HCT116 (cell line): Measurements from ENCODE around the gene NDUFC2. TPM values are rescaled to one million over a fixed set of nuclear protein-coding genes. Genes with fewer than 3 reads are reported as not detected.
A peak's percentile ranks its signal among the peaks of the same experiment; 100 is the strongest.

ENCODE experiments used
- ATAC-seq: fragments of 200-7000 bp; cut with Tn5 transposase; 2 replicates; pipeline ENCODE4 v1.9.1; 2020; ENCODE audit warnings: mild to moderate bottlenecking, moderate library complexity
- BruUV-seq: library from RNA; stranded (reverse); fragments of 400-500 nt; replicated peaks from 2 replicates; lab custom pipeline; 2021; lab: Mats Ljungman, UMichigan
- CTCF ChIA-PET: fragments of 300-600 bp; sonication (Branson Sonifier 250); formaldehyde crosslinking; loops from one replicate; lab custom pipeline; 2021; ENCODE audit warnings: antibody characterized with exemption; lab: Charles Lee
- POLR2A ChIA-PET: fragments of 300-600, 350-600 bp; sonication (Branson Sonifier 250); formaldehyde crosslinking; loops from one replicate; lab custom pipeline; 2021; ENCODE audit warnings: antibody characterized with exemption; lab: Charles Lee
- RAD21 ChIA-PET, 2 experiments: fragments of 300-600 bp; sonication (Branson Sonifier 250); formaldehyde crosslinking; loops; one replicate each; lab custom pipeline; 2023; ENCODE audit warnings: low total read pairs in 2 of 2; ENCODE audit not compliant: uncharacterized antibody in 2 of 2, unreplicated experiment in 2 of 2, low non-redundant PET in 1 of 2; lab: Charles Lee
- DNase-seq: peaks from one replicate; pipeline ENCODE4 v3.0.0-alpha.2; 2010; ENCODE audit warnings: low read depth, low spot score
- H2AFZ ChIP-seq: fragments of 200-600 bp; shearing (Covaris generic), sonication (generic); 2 replicates; pipeline ENCODE4 v1.6.1; 2017; ENCODE audit warnings: low read depth, mixed run types, mixed read lengths, antibody characterized with exemption, low read length; ENCODE audit not compliant: poor library complexity, severe bottlenecking
- H3K27ac ChIP-seq: 2 replicates; pipeline ENCODE4 v1.5.1; 2012; ENCODE audit warnings: low read depth, low read length
- H3K27me3 ChIP-seq: fragments of 200-600 bp; sonication (generic); 2 replicates; pipeline ENCODE4 v1.6.1; 2016; ENCODE audit warnings: mixed run types, low read length, mixed read lengths; ENCODE audit not compliant: insufficient read depth
- H3K36me3 ChIP-seq, 2 experiments: fragments of 200-500 bp in 1 of 2; fragments of 200-600 bp in 1 of 2; sonication (Bioruptor generic) in 1 of 2; sonication (generic) in 1 of 2; 2 replicates each; pipeline versions ENCODE4 v1.5.1 to v1.6.1; 2014 to 2016; ENCODE audit warnings: low read length in 2 of 2, inconsistent platforms in 1 of 2, mixed read lengths in 1 of 2, mixed run types in 1 of 2; ENCODE audit not compliant: insufficient read depth in 2 of 2, control insufficient read depth in 1 of 2
- H3K4me1 ChIP-seq, 2 experiments: fragments of 200-600 bp in 1 of 2; sonication (generic) in 1 of 2; 2 replicates each; pipeline versions ENCODE4 v1.5.1 to v1.6.1; 2012 to 2017; ENCODE audit warnings: low read length in 2 of 2, inconsistent platforms in 1 of 2, mild to moderate bottlenecking in 1 of 2, mixed read lengths in 1 of 2, mixed run types in 1 of 2, moderate library complexity in 1 of 2; ENCODE audit not compliant: insufficient read depth in 2 of 2, control insufficient read depth in 1 of 2
- H3K4me2 ChIP-seq: fragments of 200-600 bp; sonication (generic); 2 replicates; pipeline ENCODE4 v1.6.1; 2017; ENCODE audit warnings: mixed run types, low read length, mixed read lengths
- H3K4me3 ChIP-seq, 2 experiments: fragments of 200-600 bp in 1 of 2; sonication (generic) in 1 of 2; replicated peaks in 1 of 2; 2 replicates each; pipeline ENCODE4 v1.5.1; 2011 to 2016; ENCODE audit warnings: low read length in 2 of 2, control low read depth in 1 of 2, low read depth in 1 of 2, mild to moderate bottlenecking in 1 of 2, mixed read lengths in 1 of 2, mixed run types in 1 of 2
- H3K79me2 ChIP-seq: fragments of 200-600 bp; sonication (generic); 2 replicates; pipeline ENCODE4 v1.6.1; 2017; ENCODE audit warnings: mild to moderate bottlenecking, mixed run types, low read length, moderate library complexity, mixed read lengths; ENCODE audit not compliant: insufficient read depth
- H3K9ac ChIP-seq: fragments of 200-600 bp; sonication (generic); 2 replicates; pipeline ENCODE4 v1.6.1; 2016; ENCODE audit warnings: low read length, mixed read lengths
- H3K9me2 ChIP-seq: fragments of 200-600 bp; sonication (generic), shearing (Covaris generic); 2 replicates; pipeline ENCODE4 v1.6.1; 2017; ENCODE audit warnings: mixed run types, mild to moderate bottlenecking, moderate library complexity; ENCODE audit not compliant: insufficient read depth
- H3K9me3 ChIP-seq, 2 experiments: fragments of 200-500 bp in 1 of 2; fragments of 200-600 bp in 1 of 2; sonication (Bioruptor generic) in 1 of 2; sonication (generic) in 1 of 2; 2 replicates each; pipeline ENCODE4 v1.6.1; 2014 to 2017; ENCODE audit warnings: low read length in 2 of 2, mixed read lengths in 2 of 2, inconsistent platforms in 1 of 2, low read depth in 1 of 2, mild to moderate bottlenecking in 1 of 2, mixed run types in 1 of 2, moderate library complexity in 1 of 2; ENCODE audit not compliant: control insufficient read depth in 1 of 2, insufficient read depth in 1 of 2
- H4K20me1 ChIP-seq: fragments of 200-600 bp; sonication (generic), shearing (Covaris generic); 2 replicates; pipeline ENCODE4 v1.6.1; 2017; ENCODE audit warnings: mixed run types, mild to moderate bottlenecking, moderate library complexity; ENCODE audit not compliant: insufficient read depth
- CBX3 ChIP-seq: IDR thresholded peaks from 2 replicates; pipeline ENCODE4 v1.6.1; 2012; ENCODE audit warnings: low read depth
- EGR1 ChIP-seq: IDR thresholded peaks from 2 replicates; pipeline ENCODE4 v1.6.1; 2012; ENCODE audit warnings: low read depth
- ELF1 ChIP-seq: IDR thresholded peaks from 2 replicates; pipeline ENCODE4 v1.6.1; 2012; ENCODE audit warnings: low read depth, borderline replicate concordance
- JUND ChIP-seq: IDR thresholded peaks from 2 replicates; pipeline ENCODE4 v1.6.1; 2012
- POLR2A ChIP-seq: IDR thresholded peaks from 2 replicates; pipeline ENCODE4 v1.7.0; 2011; ENCODE audit warnings: borderline replicate concordance; ENCODE audit not compliant: insufficient read depth, insufficient read length; ENCODE audit errors: extremely low read depth
- SIN3A ChIP-seq: IDR thresholded peaks from 2 replicates; pipeline ENCODE4 v1.6.1; 2012; ENCODE audit warnings: low read depth
- SP1 ChIP-seq: IDR thresholded peaks from 2 replicates; pipeline ENCODE4 v1.6.1; 2012; ENCODE audit warnings: low read depth
- SRF ChIP-seq: IDR thresholded peaks from 2 replicates; pipeline ENCODE4 v1.6.1; 2012; ENCODE audit warnings: low read depth
- TCF7L2 ChIP-seq: IDR thresholded peaks from 2 replicates; pipeline ENCODE4 v1.7.0; 2011; ENCODE audit warnings: borderline replicate concordance, inconsistent platforms; ENCODE audit not compliant: insufficient read depth, insufficient read length; ENCODE audit errors: extremely low read depth
- YY1 ChIP-seq: IDR thresholded peaks from 2 replicates; pipeline ENCODE4 v1.6.1; 2011; ENCODE audit warnings: low read length, low read depth, moderate library complexity, mild to moderate bottlenecking; ENCODE audit not compliant: insufficient replicate concordance; ENCODE audit errors: extremely low read depth
- ZNF274 ChIP-seq: fragments of 200-500 bp; sonication (Bioruptor generic); IDR thresholded peaks from 2 replicates; pipeline ENCODE4 v1.6.1; 2014; ENCODE audit warnings: mild to moderate bottlenecking, low read depth, low read length, inconsistent platforms
- intact Hi-C: fragments of 100-400 bp; cut with micrococcal nuclease; formaldehyde crosslinking; loops from 2 replicates; pipeline ENCODE4 v1.10.0; 2022
- total RNA-seq: library from RNA; stranded (reverse); gene quantifications from one replicate; pipeline ENCODE4 v1.2.1, GENCODE V29; 2021; ENCODE audit not compliant: unreplicated experiment
- TF ChIP-seq, protein P1 (sequence below): IDR thresholded peaks from 2 replicates; pipeline ENCODE4 v1.6.1; 2012
- TF ChIP-seq, protein P2 (sequence below): IDR thresholded peaks from 2 replicates; pipeline ENCODE4 v1.6.1; 2012
- TF ChIP-seq, protein P3 (sequence below), 3 experiments: fragments of 200-600 bp in 1 of 3; sonication (generic) in 1 of 3; IDR thresholded peaks in 2 of 3; conservative IDR thresholded peaks in 1 of 3; 2 replicates each; pipeline ENCODE4 v1.5.1; 2012 to 2017; ENCODE audit warnings: low read depth in 2 of 3, low read length in 2 of 3, antibody characterized with exemption in 1 of 3, borderline replicate concordance in 1 of 3, control low read depth in 1 of 3, mild to moderate bottlenecking in 1 of 3, mixed read lengths in 1 of 3, mixed run types in 1 of 3, moderate library complexity in 1 of 3; ENCODE audit not compliant: insufficient read depth in 1 of 3

NDUFC2 gene
- total RNA-seq, 1 experiment from 2014 or later: 225 TPM

DNA sequence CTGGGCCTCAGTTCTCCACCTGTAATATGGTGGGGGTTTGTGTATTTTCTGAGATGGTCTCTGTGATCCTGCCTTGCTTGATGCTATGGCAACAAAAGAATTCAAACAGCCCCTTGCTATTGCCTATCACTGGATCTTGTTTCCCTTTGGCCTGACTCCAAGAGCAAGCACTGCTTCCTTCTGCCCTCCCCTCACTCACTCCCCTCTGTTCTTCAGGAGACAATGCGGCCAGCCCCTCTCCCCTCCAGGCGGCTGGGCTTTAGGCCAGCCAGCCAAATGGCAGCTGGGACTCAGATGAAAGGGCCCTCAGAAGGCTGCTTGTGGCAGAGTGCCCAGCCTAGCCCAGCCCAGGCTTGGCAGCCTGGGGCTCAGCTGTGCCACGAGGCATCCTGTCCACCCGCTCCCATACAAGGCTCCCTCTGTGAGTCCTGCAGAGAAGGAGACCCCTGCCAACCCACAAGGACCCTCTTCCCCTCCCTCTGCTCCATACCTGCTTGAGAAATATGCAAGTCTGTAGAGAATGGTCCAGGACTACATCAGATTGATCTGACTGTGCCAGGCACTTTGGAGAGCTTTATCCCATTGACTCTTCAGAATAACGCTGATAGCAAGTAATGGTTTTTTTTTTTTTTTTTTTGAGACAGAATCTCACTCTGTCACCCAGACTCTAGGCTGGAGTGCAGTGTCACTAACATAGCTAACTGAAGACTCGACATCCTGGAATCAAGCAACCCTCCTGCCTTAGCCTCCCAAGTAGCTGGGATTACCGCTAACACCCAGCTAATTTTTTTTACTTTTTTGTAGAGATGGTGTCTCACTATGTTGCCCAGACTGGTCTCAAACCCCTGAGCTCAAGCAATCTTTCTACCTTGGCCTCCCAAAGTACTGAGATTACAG is 49.0 kb downstream of the NDUFC2 start:
- peak; percentile 71 for ATAC-seq
- BruUV-seq: no TSS peak
- H3K27me3 ChIP-seq: no peaks in the 10 kb centered on the region
- TF ChIP-seq SIN3A (peak; percentile 39; the same call in 1 of the 2 replicates), POLR2A (no peak), ELF1 (no peak), SP1 (peak; percentile 63), CBX3 (peak; percentile 32), ZNF274 (no peak), TCF7L2 (peak; percentile 97), JUND (peak; percentile 19; the same call in 1 of the 2 replicates), YY1 (no peak), SRF (no peak), EGR1 (no peak)
- TF ChIP-seq, protein P1, sequence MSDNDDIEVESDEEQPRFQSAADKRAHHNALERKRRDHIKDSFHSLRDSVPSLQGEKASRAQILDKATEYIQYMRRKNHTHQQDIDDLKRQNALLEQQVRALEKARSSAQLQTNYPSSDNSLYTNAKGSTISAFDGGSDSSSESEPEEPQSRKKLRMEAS: peak; percentile 75
- TF ChIP-seq, protein P2, sequence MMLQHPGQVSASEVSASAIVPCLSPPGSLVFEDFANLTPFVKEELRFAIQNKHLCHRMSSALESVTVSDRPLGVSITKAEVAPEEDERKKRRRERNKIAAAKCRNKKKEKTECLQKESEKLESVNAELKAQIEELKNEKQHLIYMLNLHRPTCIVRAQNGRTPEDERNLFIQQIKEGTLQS: no peak
- TF ChIP-seq, protein P3, sequence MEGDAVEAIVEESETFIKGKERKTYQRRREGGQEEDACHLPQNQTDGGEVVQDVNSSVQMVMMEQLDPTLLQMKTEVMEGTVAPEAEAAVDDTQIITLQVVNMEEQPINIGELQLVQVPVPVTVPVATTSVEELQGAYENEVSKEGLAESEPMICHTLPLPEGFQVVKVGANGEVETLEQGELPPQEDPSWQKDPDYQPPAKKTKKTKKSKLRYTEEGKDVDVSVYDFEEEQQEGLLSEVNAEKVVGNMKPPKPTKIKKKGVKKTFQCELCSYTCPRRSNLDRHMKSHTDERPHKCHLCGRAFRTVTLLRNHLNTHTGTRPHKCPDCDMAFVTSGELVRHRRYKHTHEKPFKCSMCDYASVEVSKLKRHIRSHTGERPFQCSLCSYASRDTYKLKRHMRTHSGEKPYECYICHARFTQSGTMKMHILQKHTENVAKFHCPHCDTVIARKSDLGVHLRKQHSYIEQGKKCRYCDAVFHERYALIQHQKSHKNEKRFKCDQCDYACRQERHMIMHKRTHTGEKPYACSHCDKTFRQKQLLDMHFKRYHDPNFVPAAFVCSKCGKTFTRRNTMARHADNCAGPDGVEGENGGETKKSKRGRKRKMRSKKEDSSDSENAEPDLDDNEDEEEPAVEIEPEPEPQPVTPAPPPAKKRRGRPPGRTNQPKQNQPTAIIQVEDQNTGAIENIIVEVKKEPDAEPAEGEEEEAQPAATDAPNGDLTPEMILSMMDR (IDR thresholded peaks at IDR 0.05 in 2 of 3, conservative IDR thresholded peaks at IDR 0.05 in 1 of 3; ENCODE audit: borderline replicate concordance in 1 of 3, insufficient read depth in 1 of 3, low read depth in 2 of 3, low read length in 2 of 3): no peak
- TF ChIP-seq, all 23 proteins: peak for 6
- Histone ChIP-seq H3K4me2 (peak overlapping the region; percentile 51), H4K20me1 (no peaks in the 10 kb centered on the region), H3K79me2 (no peaks in the 10 kb centered on the region), H3K9me3 (no peaks in the 10 kb centered on the region), H3K36me3 (no peaks in the 10 kb centered on the region), H2AFZ (no peak overlapping the region), H3K9ac (peak overlapping the region; percentile 3; the same call in 1 of the 2 replicates), H3K4me3 (no peak overlapping the region), H3K4me1 (peaks cover 40 to 50% of the 10 kb centered on the region in 2 experiments), H3K9me2 (no peaks in the 10 kb centered on the region), H3K27ac (peak overlapping the region; percentile 5; the same call in 1 of the 2 replicates)
- intact Hi-C loops: no loop called here
- CTCF ChIA-PET: interaction anchor here (1.6 kb wide), 1 partner anchor 15 kb away, joined by 9 read pairs; no protein-coding TSS in a partner anchor
- no peak for DNase-seq
- POLR2A ChIA-PET: interaction anchor here (1.1 to 1.6 kb wide), 3 partner anchors 9 to 36 kb away, joined by 4 to 14 read pairs (median 5); partner anchors contain the start of gene INTS4
- RAD21 ChIA-PET: no interaction called here
